ENCODE data around the gene UBFD1. TPM values are rescaled to one million over a fixed set of nuclear protein-coding genes. Genes with fewer than 3 reads are reported as not detected.

Gene UBFD1
- total and polyA plus RNA-seq, 2 experiments from 2014 or later = 48.6 to 107 TPM

DNA sequence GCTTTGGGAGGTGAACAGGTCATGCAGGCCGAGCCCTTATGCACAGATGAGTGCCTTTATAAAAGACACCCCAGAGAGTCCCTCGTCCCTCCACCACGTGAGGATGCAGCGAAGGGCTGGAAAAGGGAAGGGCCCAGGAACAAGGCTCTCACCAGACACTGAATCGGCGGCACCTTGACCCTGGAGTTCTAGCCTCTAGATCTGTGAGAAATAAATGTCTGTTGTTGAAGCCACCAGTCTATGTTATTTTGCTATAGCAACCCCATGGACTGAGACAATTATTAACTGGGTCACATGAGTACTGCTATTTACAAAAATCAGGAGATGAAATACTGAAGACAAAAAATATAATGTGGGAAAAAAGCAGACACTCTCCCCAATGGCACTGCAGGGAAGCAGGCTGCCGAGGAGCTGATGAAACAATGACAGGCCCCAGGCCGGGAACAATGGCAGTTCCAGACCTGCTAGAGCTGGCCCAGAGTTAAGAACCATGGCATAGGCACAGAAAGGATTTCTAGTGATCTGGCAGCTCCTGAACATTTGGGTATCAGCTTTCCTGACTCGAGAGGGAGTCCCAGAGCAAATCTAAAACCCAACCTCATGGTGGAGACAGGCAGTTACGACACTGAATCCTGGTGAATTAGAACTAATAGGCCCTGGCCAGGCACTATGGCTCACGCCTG lies 29.4 kb upstream of the UBFD1 start:
- TF ChIP-seq EZH2 (IDR thresholded peaks at IDR 0.05; ENCODE audit: borderline replicate concordance) (no peak), EZH2phosphoT487 (IDR thresholded peaks at IDR 0.05; ENCODE audit: low read depth, severe bottlenecking, unreplicated experiment) (no peak), CTCF (IDR thresholded peaks at IDR 0.05; ENCODE audit: poor library complexity) (no peak)
- 89% methylated on average over 11 of the region's 11 CpGs for WGBS (ENCODE audit: low lambda C conversion rate, missing lambda C conversion rate)
- Histone ChIP-seq H3K4me1 (ENCODE audit: insufficient read depth) (no peaks in the 10 kb centered on the region), H3K79me2 (no peaks in the 10 kb centered on the region), H3K36me3 (replicated peaks; ENCODE audit: insufficient read depth, low read depth) (no peaks in the 10 kb centered on the region), H3K9me2 (replicated peaks; ENCODE audit: insufficient read depth) (no peaks in the 10 kb centered on the region), H2AFZ (no peak overlapping the region), H3K4me3 (no peak overlapping the region), H3K27me3 (no peaks in the 10 kb centered on the region), H3K27ac (peak overlapping the region; percentile 79), H4K20me1 (ENCODE audit: insufficient read depth, poor library complexity, severe bottlenecking) (no peaks in the 10 kb centered on the region), H3K4me2 (no peak overlapping the region), H3K9me3 (ENCODE audit: low read depth) (no peaks in the 10 kb centered on the region)
- DNase-seq (ENCODE audit: low spot score) = peak; percentile 23

- H3K4me2 ChIP-seq = no peak overlapping the region
- no peaks in the 10 kb centered on the region for H4K20me1 ChIP-seq (ENCODE audit: insufficient read depth, poor library complexity, severe bottlenecking)
- H3K27me3 ChIP-seq = no peaks in the 10 kb centered on the region
- TF ChIP-seq EZH2phosphoT487 (IDR thresholded peaks at IDR 0.05; ENCODE audit: low read depth, severe bottlenecking, unreplicated experiment) (no peak), EZH2 (IDR thresholded peaks at IDR 0.05; ENCODE audit: borderline replicate concordance) (no peak), CTCF (IDR thresholded peaks at IDR 0.05; ENCODE audit: poor library complexity) (no peak)
- no peaks in the 10 kb centered on the region for H3K9me3 ChIP-seq (ENCODE audit: low read depth)
- 97% methylated on average over 10 of the region's 10 CpGs for WGBS (ENCODE audit: low lambda C conversion rate, missing lambda C conversion rate)
- no peaks in the 10 kb centered on the region for H3K36me3 ChIP-seq (replicated peaks; ENCODE audit: insufficient read depth, low read depth)
- H3K4me3 ChIP-seq = no peak overlapping the region
- H3K9me2 ChIP-seq (replicated peaks; ENCODE audit: insufficient read depth) = no peaks in the 10 kb centered on the region
- no peak for DNase-seq (ENCODE audit: low spot score)
- H3K4me1 ChIP-seq (ENCODE audit: insufficient read depth) = no peaks in the 10 kb centered on the region
- no peaks in the 10 kb centered on the region for H3K79me2 ChIP-seq
- no peak overlapping the region for H2AFZ ChIP-seq
- H3K27ac ChIP-seq = peak overlapping the region; percentile 79
Observed at GRCh38 chr16:23528644-23529310, 28.8 kb upstream of the UBFD1 start.

DNA sequence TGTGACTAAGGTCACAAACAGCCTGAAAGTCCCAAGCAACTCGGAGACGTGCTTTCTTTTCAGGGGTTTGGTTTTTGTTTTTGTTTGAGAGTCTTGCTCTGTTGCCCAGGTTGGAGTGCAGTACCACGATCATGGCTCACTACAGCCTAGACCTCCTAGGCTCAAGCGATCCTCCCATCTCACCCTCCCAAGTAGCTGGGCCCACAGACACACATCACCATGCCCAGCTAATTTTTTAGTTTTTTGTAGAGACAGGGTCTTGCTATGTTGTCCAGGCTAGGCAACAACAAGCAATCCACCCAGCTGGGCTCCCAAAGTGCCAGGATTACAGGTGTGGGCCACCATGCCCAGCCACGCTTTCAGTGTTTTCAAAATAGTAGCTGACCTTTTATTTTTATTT lies 27.5 kb upstream of the UBFD1 start:
- TF ChIP-seq EZH2 (IDR thresholded peaks at IDR 0.05; ENCODE audit: borderline replicate concordance) = no peak
- TF ChIP-seq CTCF (IDR thresholded peaks at IDR 0.05; ENCODE audit: poor library complexity) = no peak
- TF ChIP-seq EZH2phosphoT487 (IDR thresholded peaks at IDR 0.05; ENCODE audit: low read depth, severe bottlenecking, unreplicated experiment) = no peak
- no peaks in the 10 kb centered on the region for H3K4me1 ChIP-seq (ENCODE audit: insufficient read depth)
- no peaks in the 10 kb centered on the region for H3K27me3 ChIP-seq
- H3K27ac ChIP-seq = no peak overlapping the region
- no peaks in the 10 kb centered on the region for H3K9me3 ChIP-seq (ENCODE audit: low read depth)
- no peaks in the 10 kb centered on the region for H4K20me1 ChIP-seq (ENCODE audit: insufficient read depth, poor library complexity, severe bottlenecking)
- DNase-seq (ENCODE audit: low spot score) = no peak
- WGBS (ENCODE audit: low lambda C conversion rate, missing lambda C conversion rate) = 97% methylated on average over 5 of the region's 5 CpGs
- no peaks in the 10 kb centered on the region for H3K79me2 ChIP-seq
- no peak overlapping the region for H3K4me2 ChIP-seq
- H3K4me3 ChIP-seq = no peak overlapping the region
- no peak overlapping the region for H2AFZ ChIP-seq
- no peaks in the 10 kb centered on the region for H3K36me3 ChIP-seq (replicated peaks; ENCODE audit: insufficient read depth, low read depth)
- no peaks in the 10 kb centered on the region for H3K9me2 ChIP-seq (replicated peaks; ENCODE audit: insufficient read depth)

Data from hepatocyte (in vitro differentiated cells).